Measurements from ENCODE around the gene ATP13A2.

ATP13A2 gene

DNA sequence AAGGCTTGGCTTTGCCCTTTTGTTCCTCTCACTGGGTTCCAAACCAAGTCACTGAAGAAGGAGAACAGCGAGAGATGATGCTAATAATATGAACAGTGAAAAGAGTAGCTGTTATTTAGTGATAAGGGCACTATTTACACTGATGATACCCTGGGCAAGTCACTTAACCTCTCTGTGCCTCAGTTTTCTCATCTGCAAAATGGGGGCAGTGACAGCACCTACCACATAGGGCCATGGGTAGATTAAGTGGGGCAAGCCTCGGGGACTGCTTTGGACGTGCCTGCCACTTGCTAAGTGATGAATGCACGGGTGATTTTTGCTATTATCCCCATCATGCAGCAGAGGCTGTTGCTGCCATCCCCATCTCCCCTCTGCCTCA lies 9.2 kb downstream of the ATP13A2 start:
- no peak for DNase-seq

DNA sequence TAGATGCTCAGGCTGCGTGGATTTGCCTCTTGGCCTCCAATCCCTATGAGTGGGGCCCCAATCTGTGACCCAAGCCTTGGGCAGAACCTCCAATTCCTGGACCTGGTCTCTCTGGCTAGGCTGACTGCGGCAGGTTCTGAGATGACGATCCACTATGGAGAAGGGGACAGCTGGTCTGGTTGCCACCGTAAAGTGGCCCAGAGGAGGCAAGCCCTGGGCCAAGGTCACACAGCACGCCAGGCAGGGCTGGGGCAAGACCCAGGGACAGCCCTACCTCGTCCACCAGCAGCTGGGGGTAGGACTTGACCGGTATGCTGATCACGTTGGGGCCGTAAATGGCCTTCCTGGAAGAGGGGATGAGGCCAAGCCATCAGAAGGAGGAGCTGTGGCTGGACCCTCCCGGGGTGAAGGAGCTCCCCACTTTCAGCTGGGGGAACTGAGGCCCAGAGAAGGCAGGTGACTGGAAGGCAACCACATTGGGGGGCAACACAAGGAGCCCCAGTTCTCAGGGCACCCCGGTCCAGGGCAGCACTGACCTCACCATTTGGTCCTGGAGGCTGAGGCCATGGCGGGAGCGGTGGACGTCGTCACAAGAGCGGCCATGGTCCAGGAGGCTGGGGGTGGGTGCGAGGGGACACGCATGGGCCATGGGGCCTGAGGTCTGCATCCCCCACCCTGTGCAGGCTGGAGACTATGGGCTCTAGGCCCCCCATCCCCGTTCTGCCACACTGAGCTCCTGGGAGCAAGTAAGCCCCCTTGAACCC lies 9.8 kb downstream of the ATP13A2 start:
- DNase-seq = no peak

DNA sequence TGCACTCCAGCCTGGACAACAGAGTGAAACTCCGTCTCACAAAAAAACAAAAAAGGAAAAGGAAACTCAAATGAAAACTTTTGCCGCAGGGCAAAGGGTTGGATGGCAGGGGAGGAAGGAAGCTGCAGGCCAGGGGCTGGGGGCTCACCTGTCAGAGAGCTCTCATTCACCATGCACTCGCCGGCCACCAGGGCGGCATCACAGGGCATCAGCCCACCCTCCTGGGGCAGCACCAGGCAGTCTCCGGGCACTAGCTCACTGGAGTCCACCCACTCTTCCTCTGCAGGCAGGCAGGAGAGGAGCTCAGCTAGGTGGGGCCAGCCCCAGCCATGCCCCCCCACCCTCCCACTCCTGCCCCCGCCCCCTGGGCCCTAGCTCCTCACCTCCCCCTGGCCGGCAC lies 11.9 kb downstream of the ATP13A2 start:
- DNase-seq = no peak

DNA sequence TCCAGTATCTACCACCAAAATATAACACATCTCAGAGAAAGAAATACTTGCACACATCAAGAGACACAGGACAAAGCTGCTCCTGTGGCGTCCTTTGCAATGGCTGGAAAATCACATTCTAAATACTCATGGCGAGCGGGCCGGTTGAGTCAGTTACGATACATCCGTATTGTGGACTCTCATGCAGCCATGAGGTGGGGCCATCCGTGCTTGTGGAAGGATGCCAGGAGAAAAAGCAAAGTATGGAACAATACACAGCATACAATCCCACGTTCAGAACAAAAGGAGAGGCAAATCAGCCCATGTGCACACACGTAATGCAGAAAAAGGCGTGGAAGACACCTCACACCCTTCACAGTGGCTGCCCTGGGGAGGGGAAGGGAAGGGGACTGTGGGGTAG lies 13.1 kb downstream of the ATP13A2 start:
- no peak for DNase-seq

DNA sequence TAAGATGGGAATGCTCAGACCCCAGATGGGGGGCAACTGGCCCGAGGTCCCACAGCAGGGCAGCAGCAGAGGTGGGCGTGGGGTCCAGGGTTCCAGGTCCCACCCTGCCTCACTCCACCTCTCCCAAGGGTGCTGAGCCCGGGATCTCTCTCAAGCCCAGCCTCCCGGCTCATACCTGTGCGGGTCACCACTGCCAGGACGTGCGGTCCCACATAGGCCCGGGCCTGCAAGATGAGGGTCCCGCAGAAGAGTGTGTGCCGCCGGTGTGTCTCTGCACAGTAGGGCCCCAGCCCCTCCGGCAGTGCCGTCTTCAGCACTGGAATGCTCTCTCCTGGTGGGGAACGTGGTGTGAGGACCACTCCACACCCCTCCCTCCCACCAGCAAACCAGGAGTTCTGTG lies 14.9 kb downstream of the ATP13A2 start:
- no peak for DNase-seq

DNA sequence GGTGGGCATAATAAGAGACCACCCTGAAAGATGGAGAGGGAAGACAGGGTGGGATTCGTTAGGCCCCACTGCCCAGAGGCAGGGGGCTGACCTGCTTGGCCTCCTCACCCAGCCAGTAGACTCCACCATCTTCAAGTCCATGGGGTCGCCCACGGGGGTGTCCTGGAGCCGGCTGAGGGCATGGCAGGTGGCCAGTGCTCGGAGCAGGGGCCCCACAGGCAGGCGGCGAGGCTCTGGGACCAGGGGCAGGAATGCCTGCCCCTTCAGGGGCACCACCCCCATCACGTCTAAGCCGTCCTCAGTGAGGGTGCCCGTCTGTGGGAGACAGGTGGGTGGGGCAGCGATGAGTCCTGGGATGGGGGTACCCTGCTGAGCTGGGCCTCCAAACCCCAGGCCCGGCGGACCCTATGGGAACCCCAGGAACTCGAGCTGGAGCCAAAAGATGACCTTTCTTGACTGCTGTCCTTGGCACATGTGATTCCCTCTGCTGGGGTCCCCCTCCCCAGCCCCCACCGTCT lies 18.1 kb downstream of the ATP13A2 start:
- no peak for DNase-seq

DNA sequence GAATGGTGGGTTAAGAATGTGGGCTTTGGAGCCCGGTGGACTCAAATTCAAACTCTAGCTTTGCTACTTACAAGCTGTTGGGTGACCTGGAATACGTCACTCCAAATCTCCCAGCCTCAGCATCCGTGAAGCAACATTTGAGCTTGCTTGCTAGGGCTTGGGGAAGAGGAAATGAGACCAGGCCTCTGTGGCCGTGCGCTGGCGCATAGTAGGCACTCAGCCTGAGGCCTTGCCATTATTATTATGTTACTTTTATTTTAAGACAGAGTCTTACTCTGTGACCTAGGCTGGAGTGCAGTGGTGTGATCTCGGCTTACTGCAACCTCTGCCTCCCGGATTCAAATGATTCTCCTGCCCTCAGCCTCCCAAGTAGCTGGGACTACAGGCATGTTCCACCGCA lies 19.1 kb downstream of the ATP13A2 start:
- DNase-seq = no peak

DNA sequence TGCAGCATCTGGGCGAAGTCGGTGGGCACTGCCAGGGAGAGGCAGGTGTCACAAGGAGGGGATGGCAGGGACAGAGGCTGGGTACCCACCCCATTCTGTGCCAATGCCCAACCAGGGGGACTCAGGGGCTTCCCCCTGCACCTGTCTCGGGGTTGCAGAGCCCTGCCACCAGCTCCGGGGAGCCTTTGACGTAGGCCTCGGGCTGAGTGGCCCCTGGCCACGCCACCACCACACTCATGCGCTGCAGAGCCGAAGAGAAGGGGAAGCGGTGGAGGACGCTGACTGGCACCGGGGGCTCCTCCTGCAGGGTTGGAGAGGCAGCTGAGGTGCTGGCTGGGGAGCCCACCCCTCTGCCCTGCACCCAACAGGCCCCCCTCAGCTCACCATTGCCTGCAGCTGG lies 19.6 kb downstream of the ATP13A2 start:
- no peak for DNase-seq

DNA sequence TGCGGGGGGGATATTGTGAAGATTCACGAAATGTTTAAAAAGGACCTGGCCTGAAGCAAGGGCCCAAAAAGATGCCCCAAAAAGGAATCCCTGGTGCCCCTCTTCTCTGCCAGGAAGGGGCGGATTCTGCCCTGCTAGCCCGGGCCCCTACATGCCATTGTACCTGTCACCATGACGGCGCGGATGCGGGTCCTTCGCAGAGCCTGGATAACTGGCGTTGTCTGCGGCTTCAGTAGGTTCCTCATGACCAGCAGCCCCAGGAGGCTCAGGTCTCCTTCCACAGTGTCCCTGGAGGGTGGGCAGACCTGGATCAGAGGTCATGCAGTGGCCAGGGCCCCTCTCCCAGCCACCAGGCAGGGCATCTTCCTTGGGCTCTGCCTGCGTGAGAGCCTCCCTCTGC lies 20.2 kb downstream of the ATP13A2 start:
- DNase-seq = no peak

DNA sequence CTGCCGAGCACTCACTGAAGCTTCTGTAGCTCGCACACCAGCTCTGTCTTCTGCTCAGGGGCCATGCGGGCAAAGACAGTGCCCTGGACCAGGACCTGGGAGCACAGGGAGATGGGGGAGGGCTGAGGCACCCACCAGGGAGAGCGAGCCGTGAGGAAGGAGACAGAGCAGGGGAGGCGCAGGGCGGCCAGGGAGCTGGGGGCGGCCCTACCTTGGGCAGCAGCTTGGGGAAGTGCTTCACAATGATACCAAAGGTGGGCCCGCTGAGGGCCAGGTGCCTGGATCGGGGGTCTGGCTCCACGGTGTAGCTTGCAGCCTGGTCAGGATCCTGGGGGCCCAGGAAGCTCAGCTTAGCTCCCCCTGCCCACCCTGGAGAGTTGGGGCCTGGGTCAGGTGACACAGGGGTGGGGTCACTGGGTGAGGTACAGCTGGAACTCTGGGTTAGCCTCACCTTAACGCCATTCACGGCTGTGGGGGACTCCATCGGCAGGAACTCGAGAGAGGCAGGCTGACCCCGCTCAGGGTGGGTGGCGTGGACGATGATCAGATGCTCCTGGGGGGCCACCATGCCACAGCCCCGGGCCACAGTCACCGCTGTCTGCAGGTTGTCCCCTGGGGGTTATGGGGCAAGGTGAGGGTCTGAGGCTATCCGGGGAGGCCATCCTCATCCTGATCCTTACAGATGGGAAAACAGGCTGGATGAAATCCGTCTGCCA lies 21.9 kb downstream of the ATP13A2 start:
- no peak for DNase-seq

DNA sequence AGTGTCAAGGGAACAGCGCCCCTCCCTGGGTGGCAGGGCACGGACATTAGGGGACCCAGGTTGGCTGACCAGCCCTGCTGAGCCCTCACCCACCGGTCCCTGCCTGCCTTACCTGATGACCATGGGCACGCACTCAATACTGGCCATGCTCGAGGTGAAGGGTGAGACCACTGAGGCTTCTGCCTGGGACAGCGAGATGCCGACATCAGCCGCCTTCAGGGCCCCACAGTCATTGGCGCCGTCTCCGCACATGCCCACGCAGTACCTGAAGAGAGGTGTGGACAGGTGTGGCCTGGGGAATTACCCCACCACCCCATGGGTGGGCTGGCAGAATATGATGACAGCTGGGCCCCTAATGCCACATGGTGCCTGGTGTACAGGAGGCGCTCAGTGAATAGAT lies 23.5 kb downstream of the ATP13A2 start:
- DNase-seq = no peak

DNA sequence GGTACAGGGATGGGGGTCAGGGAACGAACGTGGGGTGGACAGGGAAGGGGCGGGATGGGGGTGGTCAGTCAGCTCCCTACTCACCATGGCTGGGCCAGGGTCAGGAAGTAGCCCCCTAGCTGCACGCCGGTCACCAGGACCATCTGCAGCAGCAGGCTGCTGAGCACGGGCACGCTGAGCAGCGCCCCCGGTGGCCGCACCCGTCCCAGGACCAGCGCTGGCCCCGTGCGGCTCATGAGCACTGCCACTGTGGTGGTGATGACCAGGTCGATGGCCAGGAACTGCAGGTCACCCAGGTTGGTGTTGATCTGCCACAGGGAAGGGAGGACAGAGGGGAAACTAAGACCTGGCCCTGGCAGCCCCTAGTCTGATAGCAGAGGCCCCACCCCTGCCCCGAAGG lies 24.8 kb downstream of the ATP13A2 start:
- DNase-seq = no peak

DNA sequence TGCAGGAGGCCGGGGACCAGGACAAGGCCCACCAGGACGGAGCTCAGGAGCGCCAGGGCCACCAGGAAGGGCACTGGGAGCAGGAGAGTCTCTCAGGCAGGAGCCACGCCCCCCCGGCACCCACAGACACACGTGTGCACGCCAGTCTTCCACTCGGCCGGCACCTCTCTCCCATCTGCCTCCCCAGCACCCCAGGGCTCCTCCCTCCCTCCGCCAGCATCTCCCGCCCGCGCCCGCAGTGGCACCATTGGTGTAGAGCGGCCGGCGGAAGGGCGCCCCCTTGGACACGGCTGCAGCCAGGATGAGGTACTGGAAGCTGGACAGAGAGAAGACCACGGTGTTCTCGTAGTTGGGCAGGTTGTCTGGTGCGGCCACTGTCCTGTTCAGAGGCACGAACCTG lies 25.2 kb downstream of the ATP13A2 start:
- DNase-seq = no peak

DNA sequence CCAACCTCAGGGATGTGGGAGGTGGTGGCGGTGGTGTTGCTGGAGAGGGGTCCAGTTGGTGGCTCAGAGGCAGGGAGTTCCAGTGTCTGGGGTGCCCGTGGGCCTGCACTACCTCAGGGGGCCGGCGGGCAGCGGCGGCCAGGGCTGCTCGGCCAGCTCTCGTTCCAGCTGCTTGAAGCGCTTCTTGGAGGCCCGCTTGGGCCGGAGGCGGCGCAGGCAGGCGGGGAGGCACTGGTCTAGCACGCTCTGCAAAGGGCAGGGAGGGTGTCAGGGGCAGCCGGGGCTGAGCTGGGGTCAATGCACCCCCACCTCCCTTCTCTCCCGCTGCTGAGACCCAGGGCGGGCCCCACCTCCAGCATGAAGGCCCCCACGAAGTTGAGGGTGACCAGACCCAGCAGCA lies 25.6 kb downstream of the ATP13A2 start:
- DNase-seq = no peak

DNA sequence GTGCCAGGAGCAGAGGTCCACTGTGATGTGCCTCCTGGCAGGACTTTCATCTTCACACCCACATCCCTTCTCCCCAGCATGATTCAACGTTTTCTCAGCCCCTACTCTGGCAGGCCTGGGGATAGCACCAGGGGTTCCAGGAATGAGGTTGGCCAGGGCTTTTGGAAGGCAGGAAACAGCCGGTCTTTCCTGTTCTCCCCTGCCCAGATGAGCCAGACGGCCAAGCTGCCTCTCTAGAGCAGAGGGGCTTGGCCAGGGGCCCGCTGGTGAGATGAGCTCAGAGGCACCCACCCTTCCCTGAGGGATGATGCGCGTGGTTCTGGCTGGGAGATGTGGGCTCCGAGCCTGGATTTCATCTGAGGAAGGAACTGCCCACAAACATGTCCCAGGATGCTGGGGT lies 27.0 kb downstream of the ATP13A2 start:
- DNase-seq = no peak

DNA sequence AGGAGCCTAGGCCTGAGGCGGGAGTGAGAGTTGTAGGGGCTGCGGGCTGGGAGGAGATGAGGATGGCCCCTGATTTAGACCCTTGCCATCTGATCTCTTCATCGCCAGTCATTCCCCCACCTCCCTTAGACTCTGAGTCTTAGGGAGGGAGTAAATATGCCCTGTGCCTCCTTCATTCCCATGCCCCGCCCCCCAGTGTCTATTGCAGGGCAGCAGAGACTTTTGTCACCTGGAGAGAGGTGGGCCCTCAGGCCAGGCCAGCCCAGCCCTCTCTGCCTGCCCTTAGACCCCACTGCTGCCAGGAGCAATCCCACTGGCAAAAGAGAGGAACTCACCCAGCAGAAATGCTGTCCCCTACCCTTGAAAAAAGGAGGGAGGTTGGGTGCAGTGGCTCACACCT lies 28.1 kb downstream of the ATP13A2 start:
- DNase-seq = no peak

DNA sequence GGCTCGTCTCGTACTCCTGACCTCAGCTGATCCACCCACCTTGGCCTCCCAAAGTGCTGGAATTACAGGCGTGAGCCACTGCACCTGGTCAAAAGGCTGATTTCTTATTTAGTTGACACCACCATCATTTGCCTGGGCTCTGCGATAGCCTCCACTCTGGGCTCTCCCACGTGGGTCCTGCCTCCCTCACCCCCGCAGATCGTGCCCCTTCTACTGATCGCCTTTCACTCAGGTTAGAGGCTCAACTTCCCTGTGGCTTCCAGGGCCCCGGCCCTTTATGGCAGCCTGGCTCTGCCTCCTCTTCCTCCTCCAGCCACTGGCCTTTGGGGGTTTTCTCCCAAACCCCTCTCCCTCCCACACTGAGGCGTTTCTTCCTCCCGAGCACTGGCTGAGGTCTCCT lies 28.8 kb downstream of the ATP13A2 start:
- DNase-seq = no peak

DNA sequence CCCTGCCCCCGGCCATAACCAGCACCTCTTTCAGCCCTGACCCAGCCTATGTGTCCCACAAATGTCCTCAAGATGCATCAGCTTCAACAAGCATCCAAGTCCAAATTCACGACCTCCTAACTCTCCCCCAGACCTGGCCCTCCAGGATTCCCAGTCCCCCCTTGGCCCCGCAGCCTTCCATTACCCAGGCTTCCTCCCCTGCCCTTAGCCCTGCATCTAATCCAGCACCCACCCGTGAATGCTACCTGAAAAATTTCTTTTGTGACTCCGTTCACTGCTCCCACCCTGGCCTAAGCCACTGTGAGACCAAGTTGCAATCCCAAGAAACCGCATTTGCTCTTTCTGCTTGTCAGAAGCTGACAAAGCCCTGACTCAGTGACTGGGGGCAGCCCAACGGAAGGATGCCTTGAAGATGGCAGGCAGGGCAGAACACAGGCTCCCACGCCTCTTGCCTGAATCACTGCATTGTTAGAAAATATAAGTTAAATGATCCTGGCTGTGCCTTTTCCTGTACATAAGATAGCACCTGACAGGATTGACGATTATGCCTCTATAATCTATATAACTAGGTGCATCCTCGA lies 30.4 kb downstream of the ATP13A2 start:
- DNase-seq = no peak

DNA sequence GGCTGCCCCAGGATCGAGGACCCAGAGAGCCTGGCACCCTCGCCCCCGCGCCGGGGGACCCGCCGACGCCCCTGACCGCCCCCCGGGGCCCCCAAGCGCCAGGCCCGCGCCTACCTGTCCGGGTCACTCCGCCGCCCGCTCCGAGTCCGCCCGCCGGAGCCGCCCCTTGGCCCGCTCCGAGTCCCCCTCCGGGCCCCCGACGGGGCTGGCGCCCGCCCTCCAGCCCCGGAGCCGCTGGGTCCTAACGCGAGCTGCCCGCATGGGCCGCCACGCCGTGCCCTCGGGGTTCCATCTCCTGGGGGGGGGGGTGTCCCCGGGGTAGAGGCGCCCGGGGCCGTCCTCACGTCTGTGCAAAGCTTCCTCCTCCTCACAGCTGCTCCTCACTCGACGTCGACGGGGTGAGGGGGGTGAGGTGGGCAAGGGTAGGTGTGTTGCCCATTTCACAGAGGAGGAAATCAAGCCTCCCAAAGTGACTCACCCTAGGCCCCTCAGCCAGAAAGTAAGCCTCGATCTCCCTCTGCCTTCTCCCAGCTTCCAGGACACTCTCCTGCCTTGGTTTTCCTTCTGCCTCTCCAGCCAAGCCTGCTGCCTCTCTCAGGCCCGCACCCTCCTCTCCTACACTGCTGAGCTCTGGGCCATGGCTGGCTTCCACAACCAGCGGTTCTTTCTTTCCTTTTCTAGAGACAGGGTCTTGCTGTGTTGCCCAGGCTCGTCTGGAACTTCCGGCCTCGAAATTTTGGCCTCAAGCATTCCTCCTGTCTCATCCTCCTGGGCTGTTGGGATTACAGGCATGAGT lies 31.1 kb downstream of the ATP13A2 start, which contains the start of gene MFAP2:
TSS of gene MFAP2 (minus strand) at position 148 of the 796 bp plus-strand sequence. CDS start 2,347 bp downstream, outside the sequence.
- peak; percentile 8 for DNase-seq

DNA sequence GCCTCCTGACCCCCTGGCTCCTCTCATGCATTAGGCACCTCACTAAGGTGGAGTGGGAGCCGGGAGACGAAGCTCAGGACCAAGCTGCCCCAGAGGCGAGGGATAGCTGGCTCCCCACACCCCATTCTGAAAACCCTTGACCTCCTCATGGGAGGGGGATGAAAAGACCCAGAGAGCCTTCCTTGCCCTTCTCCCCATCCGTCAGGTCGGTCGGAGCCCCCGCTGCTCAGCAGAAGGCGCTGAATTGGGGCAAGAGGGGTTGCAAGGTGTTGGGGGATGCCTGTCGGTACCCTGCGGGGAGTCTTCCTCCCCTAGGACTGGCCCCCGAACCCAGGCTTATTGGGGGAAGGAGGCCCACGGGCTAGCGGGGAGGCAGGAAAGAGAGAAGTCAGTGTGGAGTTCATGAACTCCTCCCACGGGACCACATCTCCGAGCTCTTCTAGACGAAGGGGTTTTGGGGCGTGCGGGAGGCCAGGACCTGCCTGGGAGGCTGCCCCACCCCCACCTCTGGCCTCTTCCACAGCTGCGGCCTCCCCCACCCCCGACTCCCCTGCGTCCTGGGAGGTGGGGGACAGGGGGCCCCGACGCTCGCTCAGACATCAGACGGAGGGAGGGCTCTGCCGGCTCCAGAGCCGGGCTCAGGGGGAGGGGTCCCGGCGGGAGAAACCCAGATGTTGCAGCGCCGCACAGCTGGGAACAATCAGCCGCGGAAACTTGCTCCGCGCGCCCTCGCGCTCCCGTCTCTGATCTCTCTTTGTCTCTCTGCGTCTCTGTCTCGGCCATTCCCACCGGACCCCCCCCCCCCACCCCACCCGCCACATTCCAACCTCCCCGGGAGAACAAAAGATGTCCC lies 32.0 kb downstream of the ATP13A2 start:
- no peak for DNase-seq

DNA sequence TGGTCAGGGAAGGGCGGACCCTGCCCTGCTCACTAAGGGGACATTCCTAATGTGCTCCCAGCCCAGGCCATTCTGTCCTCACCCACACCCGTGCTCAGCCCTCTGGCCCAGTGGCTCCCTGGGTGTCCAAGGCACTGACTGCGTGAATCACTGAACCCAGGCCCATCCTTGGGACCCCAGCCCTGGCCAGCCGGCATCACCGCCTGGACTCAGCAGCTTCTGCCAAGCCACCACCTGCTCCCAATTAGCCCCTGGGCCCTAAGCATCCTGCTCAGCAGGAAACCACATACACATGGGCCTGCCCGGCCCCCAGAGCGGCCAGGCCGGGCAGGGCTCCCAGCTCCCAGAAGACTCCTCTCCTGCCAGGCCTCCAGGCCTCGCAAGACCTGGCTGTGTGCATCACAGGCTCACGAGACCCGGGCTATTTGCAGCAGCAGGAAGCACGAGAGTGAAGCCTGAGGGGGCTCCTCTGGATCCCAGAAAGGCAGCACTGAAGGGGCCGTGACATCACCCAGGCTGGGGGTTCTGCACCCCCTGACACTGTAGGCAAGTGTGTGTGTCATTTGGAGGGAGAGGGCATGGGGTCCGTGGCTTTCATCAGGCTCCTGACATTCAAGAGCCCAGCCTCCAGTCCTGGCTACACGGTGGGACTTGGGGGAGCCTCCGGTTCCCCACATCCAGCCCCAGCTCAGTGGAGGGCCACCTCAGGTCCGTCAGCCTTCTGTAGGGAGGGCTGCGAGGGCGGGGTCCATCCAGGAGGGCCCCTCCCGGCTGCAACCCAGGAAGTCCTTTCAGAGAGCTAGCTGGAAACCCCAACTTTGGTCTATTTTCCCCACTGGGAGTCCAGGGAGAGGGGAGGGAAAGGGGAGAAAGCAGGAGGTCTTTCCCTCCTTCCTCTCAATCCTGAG lies 32.9 kb downstream of the ATP13A2 start:
- no peak for DNase-seq
